Vagina (tissue), 2 donors: Measurements from ENCODE around the gene TSPAN13.

ENCODE experiments used
- POLR2A ChIP-seq, 2 donors: fragments of 450-650 bp; IDR thresholded peaks; one replicate each; pipeline ENCODE4 v1.6.1; 2017; ENCODE audit warnings: antibody characterized with exemption in 2 of 2, mild to moderate bottlenecking in 2 of 2, moderate library complexity in 2 of 2
- POLR2AphosphoS5 ChIP-seq, 2 donors: sonication (generic); formaldehyde crosslinking; IDR thresholded peaks; one replicate each; pipeline ENCODE4 v1.9.0; 2017; ENCODE audit warnings: antibody characterized with exemption in 2 of 2, mild to moderate bottlenecking in 2 of 2, low read depth in 1 of 2; ENCODE audit not compliant: insufficient read depth in 1 of 2
- TF ChIP-seq, protein P1 (sequence below), 3 experiments: fragments of 450-650 bp in 2 of 3; fragments of 200-600 bp in 1 of 3; sonication (generic) in 1 of 3; IDR thresholded peaks; one replicate each; pipeline ENCODE4 v1.5.1; 2017 to 2019; ENCODE audit warnings: antibody characterized with exemption in 3 of 3, mild to moderate bottlenecking in 2 of 3, moderate library complexity in 2 of 3

DNA sequence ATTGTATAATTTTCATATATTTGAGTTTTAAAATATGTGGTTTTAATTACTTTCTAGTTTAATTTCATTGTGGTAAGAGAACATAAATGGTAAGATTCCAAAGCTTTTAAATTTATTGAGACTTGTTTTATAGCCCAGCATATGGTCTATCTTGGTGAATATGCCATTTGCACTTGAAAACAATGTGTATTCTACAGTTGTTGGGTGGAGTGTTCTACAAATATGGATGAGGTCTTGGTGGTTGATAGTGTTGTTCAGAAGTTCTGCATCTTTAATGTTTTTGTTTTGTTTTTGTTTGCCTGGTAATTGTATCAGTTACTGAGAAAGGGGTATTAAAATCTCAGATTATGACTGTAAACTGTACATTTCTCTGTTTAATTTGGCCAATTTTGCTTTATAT is 37.6 kb upstream of the TSPAN13 start:
- TF ChIP-seq, protein P1, sequence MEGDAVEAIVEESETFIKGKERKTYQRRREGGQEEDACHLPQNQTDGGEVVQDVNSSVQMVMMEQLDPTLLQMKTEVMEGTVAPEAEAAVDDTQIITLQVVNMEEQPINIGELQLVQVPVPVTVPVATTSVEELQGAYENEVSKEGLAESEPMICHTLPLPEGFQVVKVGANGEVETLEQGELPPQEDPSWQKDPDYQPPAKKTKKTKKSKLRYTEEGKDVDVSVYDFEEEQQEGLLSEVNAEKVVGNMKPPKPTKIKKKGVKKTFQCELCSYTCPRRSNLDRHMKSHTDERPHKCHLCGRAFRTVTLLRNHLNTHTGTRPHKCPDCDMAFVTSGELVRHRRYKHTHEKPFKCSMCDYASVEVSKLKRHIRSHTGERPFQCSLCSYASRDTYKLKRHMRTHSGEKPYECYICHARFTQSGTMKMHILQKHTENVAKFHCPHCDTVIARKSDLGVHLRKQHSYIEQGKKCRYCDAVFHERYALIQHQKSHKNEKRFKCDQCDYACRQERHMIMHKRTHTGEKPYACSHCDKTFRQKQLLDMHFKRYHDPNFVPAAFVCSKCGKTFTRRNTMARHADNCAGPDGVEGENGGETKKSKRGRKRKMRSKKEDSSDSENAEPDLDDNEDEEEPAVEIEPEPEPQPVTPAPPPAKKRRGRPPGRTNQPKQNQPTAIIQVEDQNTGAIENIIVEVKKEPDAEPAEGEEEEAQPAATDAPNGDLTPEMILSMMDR (IDR thresholded peaks at IDR 0.05), result no peak
- TF ChIP-seq POLR2AphosphoS5 (IDR thresholded peaks at IDR 0.05; ENCODE audit: insufficient read depth in 1 of 2, low read depth in 1 of 2) (no peak), POLR2A (IDR thresholded peaks at IDR 0.05) (no peak)
